Measurements from ENCODE around the gene SPATA13. TPM values are rescaled to one million over a fixed set of nuclear protein-coding genes. Genes with fewer than 3 reads are reported as not detected.

SPATA13 gene
- total and polyA plus RNA-seq, 10 of the 15 experiments (the other 5 are each of a cell fraction or from before 2014, with no cell fraction given): 2.4 to 11.1 (median 10.2) TPM

GRCh38 chr13:24265453-24265852, 104.9 kb downstream of the SPATA13 start:
- no peak overlapping the region for H3K4me3 ChIP-seq
- no peaks in the 10 kb centered on the region; the same call in 1 of the 2 replicates for H3K79me2 ChIP-seq (ENCODE audit: control insufficient read depth, insufficient read depth, low read length)
- no peak overlapping the region for H3K9ac ChIP-seq (ENCODE audit: control insufficient read depth, insufficient read depth, low read length)
- no peaks in the 10 kb centered on the region for H3K9me3 ChIP-seq (replicated peaks; ENCODE audit: control insufficient read depth, insufficient read depth, low read length)
- H2AFZ ChIP-seq (ENCODE audit: control insufficient read depth, low read depth, low read length): peak overlapping the region; percentile 77
- DNase-seq (ENCODE audit: low read depth, low spot score) (no peak), ATAC-seq (no peak), FAIRE-seq (no peak)
- ChIA-PET RAD21 (ENCODE audit: unreplicated experiment) (no interaction called here), SMC1A (ENCODE audit: uncharacterized antibody, unreplicated experiment) (interaction anchor here (1.3 to 1.5 kb wide), 4 partner anchors 9 to 32 kb away, joined by 3 to 4 read pairs (median 3); no protein-coding TSS in a partner anchor), POLR2A (interaction anchor here (0.6 kb wide), 1 partner anchor 15 kb away, joined by 3 read pairs; no protein-coding TSS in a partner anchor), CTCF (interaction anchor here (1.6 to 2.1 kb wide), 2 partner anchors 9 to 37 kb away, joined by 4 to 6 read pairs; no protein-coding TSS in a partner anchor)
- H3K36me3 ChIP-seq (ENCODE audit: control insufficient read depth in 2 of 2, insufficient read depth in 2 of 2, low read length in 1 of 2): no peaks in the 10 kb centered on the region
- no peak overlapping the region for H3K27ac ChIP-seq (ENCODE audit: control insufficient read depth, insufficient read depth)
- intact Hi-C loops (cut with micrococcal nuclease; ENCODE audit: unreplicated experiment): no loop called here
- H3K27me3 ChIP-seq (replicated peaks in 1 of 2; ENCODE audit: control insufficient read depth in 2 of 2, insufficient read depth in 2 of 2, low read length in 1 of 2): no peaks in the 10 kb centered on the region
- in situ Hi-C loops (cut with MboI): no loop called here
- BruUV-seq (replicated peaks): no TSS peak
- no peak for TF ChIP-seq SRF (IDR thresholded peaks at IDR 0.05; ENCODE audit: low read depth in 2 of 2, low read length in 2 of 2)
- peaks cover 22% of the 10 kb centered on the region for H3K4me1 ChIP-seq (ENCODE audit: control insufficient read depth, insufficient read depth, low read length)
- WGBS (ENCODE audit: insufficient coverage, insufficient replicate concordance, low lambda C conversion rate, missing lambda C conversion rate): 98% methylated on average over 3 of the region's 3 CpGs
- no peaks in the 10 kb centered on the region for H4K20me1 ChIP-seq (ENCODE audit: control insufficient read depth, insufficient read depth)
- H3K4me2 ChIP-seq (ENCODE audit: control insufficient read depth, insufficient read depth): no peak overlapping the region

GRCh38 chr13:24267274-24267673, 106.8 kb downstream of the SPATA13 start:
- Histone ChIP-seq H3K9me3 (replicated peaks; ENCODE audit: control insufficient read depth, insufficient read depth, low read length) (no peaks in the 10 kb centered on the region), H2AFZ (ENCODE audit: control insufficient read depth, low read depth, low read length) (peak overlapping the region; percentile 62), H3K36me3 (ENCODE audit: control insufficient read depth in 2 of 2, insufficient read depth in 2 of 2, low read length in 1 of 2) (no peaks in the 10 kb centered on the region), H3K4me1 (ENCODE audit: control insufficient read depth, insufficient read depth, low read length) (peaks cover 22% of the 10 kb centered on the region), H3K79me2 (ENCODE audit: control insufficient read depth, insufficient read depth, low read length) (peaks cover 15% of the 10 kb centered on the region), H3K27me3 (replicated peaks in 1 of 2; ENCODE audit: control insufficient read depth in 2 of 2, insufficient read depth in 2 of 2, low read length in 1 of 2) (no peaks in the 10 kb centered on the region), H3K9ac (ENCODE audit: control insufficient read depth, insufficient read depth, low read length) (peak overlapping the region; percentile 47), H3K4me3 (peak overlapping the region; percentile 4; the same call in 1 of the 2 replicates), H3K4me2 (ENCODE audit: control insufficient read depth, insufficient read depth) (peak overlapping the region; percentile 87), H3K27ac (ENCODE audit: control insufficient read depth, insufficient read depth) (peak overlapping the region; percentile 69), H4K20me1 (ENCODE audit: control insufficient read depth, insufficient read depth) (no peaks in the 10 kb centered on the region)
- in situ Hi-C loops (cut with MboI): no loop called here
- intact Hi-C loops (cut with micrococcal nuclease; ENCODE audit: unreplicated experiment): no loop called here
- ChIA-PET RAD21 (ENCODE audit: unreplicated experiment) (interaction anchor here (0.8 to 1.1 kb wide), 3 partner anchors 13 to 37 kb away, joined by 3 read pairs; no protein-coding TSS in a partner anchor), SMC1A (ENCODE audit: uncharacterized antibody, unreplicated experiment) (interaction anchor here (0.7 to 1.2 kb wide), 2 partner anchors 8 to 32 kb away, joined by 3 read pairs; no protein-coding TSS in a partner anchor), CTCF (interaction anchor here (0.6 to 1.3 kb wide), 2 partner anchors 36 to 311 kb away, joined by 3 to 4 read pairs; no protein-coding TSS in a partner anchor), POLR2A (interaction anchor here (0.6 kb wide), 1 partner anchor 10 kb away, joined by 4 read pairs; no protein-coding TSS in a partner anchor)
- DNase-seq (ENCODE audit: low read depth, low spot score): peak; percentile 30
- no peak for TF ChIP-seq RAD51 (IDR thresholded peaks at IDR 0.05)
- TF ChIP-seq IRF5 (IDR thresholded peaks at IDR 0.05; ENCODE audit: borderline replicate concordance): no peak
- TF ChIP-seq IKZF2 (IDR thresholded peaks at IDR 0.05): peak; percentile 17 to 50; a peak in 1 of 4 replicates
- no peak for TF ChIP-seq HDGF (IDR thresholded peaks at IDR 0.05)
- 0 out of 2 replicates have a peak, but pooled peaks have one; percentile 20 for TF ChIP-seq EED (IDR thresholded peaks at IDR 0.05; ENCODE audit: low read depth)
- 0 out of 2 replicates have a peak, but pooled peaks have one; percentile 24 for TF ChIP-seq NFIC (IDR thresholded peaks at IDR 0.05; ENCODE audit: low read depth, low read length)
- no peak for TF ChIP-seq KLF5 (IDR thresholded peaks at IDR 0.05; ENCODE audit: partially characterized antibody)
- no peak for TF ChIP-seq SIN3A (IDR thresholded peaks at IDR 0.05; ENCODE audit: low read depth, low read length)
- no TSS peak for BruUV-seq (replicated peaks)
- no peak for ATAC-seq
- FAIRE-seq: no peak
- WGBS (ENCODE audit: insufficient coverage, insufficient replicate concordance, low lambda C conversion rate, missing lambda C conversion rate): 5% methylated on average over 3 of the region's 3 CpGs

Measured in GM12878 (cell line).